A204.1 (cell line): Measurements from ENCODE around the gene GSTM2.

Source experiments
- FAIRE-seq: peaks from 2 replicates; lab custom pipeline; 2012; peaks lifted over from hg19 to GRCh38; lab: Jason Lieb, UNC

The GSTM2 gene

DNA sequence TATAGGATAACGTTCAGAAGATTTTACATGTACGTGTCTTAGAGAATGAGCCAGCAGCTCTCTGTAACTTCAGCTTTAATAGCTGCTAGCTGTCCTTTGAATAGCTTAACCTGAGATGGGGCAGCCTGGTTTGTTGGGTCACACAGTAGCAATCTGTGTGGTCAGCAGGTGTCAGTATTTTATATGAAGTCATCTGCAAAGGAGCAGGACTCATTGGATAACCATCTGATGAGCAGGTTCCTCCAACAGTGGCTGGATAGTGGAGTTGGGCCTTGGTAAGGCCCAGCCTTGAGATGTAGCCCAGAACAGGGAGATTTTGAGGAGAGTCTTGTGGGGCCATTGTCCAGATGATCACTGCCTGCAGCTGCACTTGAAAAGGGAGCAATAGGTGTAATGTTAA is 50.6 kb downstream of the GSTM2 start:
- no peak for FAIRE-seq

DNA sequence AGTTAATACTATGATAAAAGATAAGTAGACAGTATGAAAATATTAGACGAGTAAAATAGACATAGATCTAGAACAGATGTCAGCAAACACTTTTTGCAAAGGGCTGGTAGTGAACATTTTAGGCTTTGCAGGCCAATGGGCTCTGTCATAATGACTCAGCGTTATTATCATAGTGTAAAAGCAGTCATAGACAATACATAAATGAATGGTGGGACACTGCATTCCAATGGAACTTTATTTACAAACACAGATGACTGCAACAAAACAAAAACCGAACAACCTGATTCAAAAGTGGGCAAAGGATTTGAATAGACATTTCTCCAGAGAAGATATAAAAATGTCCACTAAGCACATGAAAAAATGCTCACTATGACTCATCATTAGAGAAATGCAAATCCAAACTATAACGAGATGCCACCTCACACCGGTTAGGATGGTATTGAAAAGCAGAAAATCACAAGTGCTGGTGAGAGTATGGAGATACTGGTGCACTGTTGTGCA is 51.5 kb downstream of the GSTM2 start:
- FAIRE-seq = no peak

DNA sequence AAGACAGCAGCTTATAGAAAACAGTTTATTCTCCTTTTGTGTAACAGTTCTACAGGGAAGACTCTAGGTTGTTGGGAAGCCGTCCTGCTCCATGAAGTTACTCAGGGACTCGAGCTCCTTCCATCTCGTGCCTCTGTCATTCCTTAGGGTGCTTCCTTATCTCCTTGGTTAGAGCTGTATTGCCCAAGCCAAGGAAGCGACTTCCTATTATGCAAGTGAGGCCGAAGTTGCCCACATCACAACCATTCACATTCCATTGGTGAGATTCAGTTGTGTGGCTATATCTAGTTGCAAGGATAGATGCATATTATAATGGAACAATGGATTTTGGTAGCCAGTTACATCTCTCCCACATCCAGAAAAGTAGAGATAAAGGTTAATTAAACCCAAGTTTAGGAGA is 53.2 kb downstream of the GSTM2 start:
- no peak for FAIRE-seq

DNA sequence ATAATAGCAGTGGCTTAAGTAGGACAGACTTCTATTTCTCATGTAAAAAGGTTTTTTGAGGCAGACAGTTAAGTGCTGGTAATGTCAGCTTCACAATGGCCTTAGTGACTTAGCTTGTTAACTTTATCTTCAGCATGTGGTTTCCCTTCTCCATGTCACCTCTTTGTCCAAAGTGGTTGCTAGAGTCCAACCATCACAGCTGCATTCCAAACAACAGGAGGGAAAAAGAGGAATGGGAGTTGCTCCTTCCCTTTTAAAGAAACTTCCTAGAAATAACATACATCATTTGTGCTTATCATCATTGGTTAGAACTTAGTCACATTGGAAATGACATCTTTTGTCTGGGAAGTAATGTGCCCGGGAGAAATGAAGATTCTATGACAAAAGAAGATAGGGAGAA is 54.1 kb downstream of the GSTM2 start:
- FAIRE-seq = no peak

DNA sequence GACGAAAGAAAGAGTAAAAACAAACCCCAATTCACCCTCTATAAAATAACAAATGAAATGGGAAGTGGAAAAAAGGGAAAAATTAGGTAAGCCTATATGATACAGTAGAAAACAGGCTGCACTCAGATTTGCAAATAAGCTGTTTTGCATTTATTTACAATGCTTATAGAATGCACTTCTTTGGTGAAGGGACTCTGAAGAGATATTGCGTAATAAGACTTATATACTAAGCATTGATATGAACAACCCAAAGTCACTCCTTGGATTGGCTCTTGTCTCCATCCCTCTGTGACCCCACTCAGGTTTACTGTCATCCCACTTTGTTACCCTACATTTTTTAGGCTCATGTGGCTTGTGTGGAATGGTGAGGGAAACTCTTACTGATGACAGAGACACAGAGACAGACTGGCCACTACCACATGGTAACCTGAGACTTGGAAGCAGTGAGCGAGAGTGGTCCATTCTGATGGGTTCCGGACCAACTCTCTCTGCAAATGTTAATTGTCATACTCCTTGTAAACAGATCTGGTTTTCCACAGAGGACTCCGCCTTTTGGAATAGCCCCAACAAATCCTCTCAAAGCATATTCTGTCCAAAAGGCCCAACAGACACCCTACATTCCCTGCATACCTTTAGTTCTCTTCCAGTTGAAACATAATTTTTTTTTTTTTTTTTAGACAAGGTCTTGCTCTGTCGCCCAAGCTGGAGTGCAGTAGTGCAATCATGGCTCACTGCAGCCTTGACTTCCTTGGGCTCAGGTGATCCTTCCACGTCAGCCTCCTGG is 55.2 kb downstream of the GSTM2 start:
- no peak for FAIRE-seq
